Measurements from ENCODE around the gene CALML3. TPM values are rescaled to one million over a fixed set of nuclear protein-coding genes. Genes with fewer than 3 reads are reported as not detected.
"Not testable (repeated sequence)": the region's sequence is repeated elsewhere in the genome, so short reads cannot be mapped to it uniquely, and the experiment has no call there.

CALML3 gene
- total RNA-seq = not detected in 2 replicates

DNA sequence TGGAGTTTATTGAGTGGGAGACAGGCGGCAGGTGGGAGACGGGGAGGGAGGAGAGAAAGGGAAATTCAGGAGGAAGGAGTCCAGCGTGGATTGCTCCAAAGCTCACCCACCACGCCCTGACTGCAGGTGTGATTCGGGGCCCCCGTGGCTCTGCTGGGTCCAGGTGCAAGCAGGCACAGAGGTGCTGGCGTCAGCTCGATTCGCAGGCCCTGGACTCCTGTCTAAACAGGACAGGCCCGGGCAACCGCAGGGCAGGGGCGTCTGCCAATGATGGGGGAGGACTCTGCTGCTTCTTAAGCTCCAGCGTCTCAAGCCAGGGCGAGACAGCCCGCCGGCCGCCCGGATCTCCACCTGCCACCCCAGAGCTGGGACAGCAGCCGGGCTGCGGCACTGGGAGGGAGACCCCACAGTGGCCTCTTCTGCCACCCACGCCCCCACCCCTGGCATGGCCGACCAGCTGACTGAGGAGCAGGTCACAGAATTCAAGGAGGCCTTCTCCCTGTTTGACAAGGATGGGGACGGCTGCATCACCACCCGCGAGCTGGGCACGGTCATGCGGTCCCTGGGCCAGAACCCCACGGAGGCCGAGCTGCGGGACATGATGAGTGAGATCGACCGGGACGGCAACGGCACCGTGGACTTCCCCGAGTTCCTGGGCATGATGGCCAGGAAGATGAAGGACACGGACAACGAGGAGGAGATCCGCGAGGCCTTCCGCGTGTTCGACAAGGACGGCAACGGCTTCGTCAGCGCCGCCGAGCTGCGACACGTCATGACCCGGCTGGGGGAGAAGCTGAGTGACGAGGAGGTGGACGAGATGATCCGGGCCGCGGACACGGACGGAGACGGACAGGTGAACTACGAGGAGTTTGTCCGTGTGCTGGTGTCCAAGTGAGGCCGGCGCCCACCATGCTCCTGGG is at the start of gene CALML3:
Gene CALML3, plus strand, starts transcription at position 321 of the 920 bp plus-strand sequence. Its CDS starts 125 bp downstream, at position 446.
- intact Hi-C loops (cut with micrococcal nuclease) = no loop called here
- H3K27ac Mint-ChIP-seq = no peak within 1 kb of the TSS
- POLR2A ChIA-PET = interaction anchor here (0.6 kb wide), 1 partner anchor 8 kb away, joined by 3 read pairs; no protein-coding TSS in a partner anchor

DNA sequence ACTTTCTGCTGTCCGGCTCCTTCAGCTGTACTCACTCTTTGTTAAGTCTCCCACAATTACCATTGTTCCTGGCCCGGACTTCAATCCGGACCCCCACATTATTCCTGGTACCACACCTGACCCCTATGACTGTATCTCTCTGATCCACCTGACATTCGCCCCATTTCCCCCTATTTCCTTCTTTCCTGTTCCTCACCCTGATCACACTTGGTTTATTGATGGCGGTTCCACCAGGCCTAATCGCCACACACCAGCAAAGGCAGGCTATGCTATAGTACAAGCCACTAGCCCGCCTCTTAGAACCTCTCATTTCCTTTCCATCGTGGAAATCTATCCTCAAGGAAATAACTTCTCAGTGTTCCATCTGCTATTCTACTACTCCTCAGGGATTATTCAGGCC is 49.7 kb upstream of the CALML3 start:
- ATAC-seq (ENCODE audit: low read depth); H3K27ac Mint-ChIP-seq; H3K4me3 Mint-ChIP-seq; H3K9me3 Mint-ChIP-seq; H3K36me3 Mint-ChIP-seq (ENCODE audit: low read depth); POLR2A ChIA-PET; intact Hi-C loops (cut with micrococcal nuclease); DNase-seq; H3K4me1 Mint-ChIP-seq; H3K27me3 Mint-ChIP-seq; CTCF ChIA-PET: not testable (repeated sequence)

More for the DNA sequence above, at the start of gene CALML3:
- H3K36me3 Mint-ChIP-seq (ENCODE audit: low read depth) = no peaks in the 10 kb centered on the region
- peak; percentile 8 for DNase-seq
- CTCF ChIA-PET = no interaction called here
- ATAC-seq (ENCODE audit: low read depth) = no peak
- TF ChIP-seq, protein P1, sequence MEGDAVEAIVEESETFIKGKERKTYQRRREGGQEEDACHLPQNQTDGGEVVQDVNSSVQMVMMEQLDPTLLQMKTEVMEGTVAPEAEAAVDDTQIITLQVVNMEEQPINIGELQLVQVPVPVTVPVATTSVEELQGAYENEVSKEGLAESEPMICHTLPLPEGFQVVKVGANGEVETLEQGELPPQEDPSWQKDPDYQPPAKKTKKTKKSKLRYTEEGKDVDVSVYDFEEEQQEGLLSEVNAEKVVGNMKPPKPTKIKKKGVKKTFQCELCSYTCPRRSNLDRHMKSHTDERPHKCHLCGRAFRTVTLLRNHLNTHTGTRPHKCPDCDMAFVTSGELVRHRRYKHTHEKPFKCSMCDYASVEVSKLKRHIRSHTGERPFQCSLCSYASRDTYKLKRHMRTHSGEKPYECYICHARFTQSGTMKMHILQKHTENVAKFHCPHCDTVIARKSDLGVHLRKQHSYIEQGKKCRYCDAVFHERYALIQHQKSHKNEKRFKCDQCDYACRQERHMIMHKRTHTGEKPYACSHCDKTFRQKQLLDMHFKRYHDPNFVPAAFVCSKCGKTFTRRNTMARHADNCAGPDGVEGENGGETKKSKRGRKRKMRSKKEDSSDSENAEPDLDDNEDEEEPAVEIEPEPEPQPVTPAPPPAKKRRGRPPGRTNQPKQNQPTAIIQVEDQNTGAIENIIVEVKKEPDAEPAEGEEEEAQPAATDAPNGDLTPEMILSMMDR (IDR thresholded peaks at IDR 0.05) = no peak
- H3K9me3 Mint-ChIP-seq = no peaks in the 10 kb centered on the region
- no peaks in the 10 kb centered on the region for H3K4me1 Mint-ChIP-seq
- H3K27me3 Mint-ChIP-seq = peaks cover 10% of the 10 kb centered on the region
- H3K4me3 Mint-ChIP-seq = no peak within 1 kb of the TSS

DNA sequence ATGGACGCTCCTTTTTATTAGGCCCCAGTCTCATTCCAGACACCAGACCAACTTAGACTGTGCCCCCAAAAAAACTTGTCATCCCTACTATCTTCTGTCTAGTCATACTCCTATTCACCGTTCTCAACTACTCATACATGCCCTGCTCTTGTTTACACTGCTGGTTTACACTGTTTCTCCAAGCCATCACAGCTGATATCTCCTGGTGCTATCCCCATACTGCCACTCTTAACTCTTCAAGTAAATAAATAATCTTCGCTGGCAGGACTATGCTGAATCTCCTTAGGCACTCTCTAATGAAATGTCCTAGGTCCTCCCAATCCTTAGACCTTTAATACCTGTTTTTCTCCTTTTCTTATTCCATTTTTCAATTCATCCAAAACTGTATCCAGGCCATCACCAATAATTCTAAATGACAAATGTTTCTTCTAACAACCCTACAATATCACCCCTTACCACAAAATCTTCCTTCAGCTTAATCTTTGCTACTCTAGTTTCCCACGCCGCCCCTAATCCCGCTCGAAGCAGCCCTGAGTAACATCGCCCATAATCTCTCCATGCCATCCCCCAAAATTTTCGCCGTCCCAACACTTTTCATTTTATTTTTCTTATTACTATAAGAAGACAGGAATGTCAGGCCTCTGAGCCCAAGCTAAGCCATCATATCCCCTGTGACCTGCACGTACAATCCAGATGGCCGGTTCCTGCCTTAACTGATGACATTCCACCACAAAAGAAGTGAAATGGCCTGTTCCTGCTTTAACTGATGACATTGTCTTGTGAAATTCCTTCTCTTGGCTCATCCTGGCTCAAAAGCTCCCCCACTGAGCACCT is 48.6 kb upstream of the CALML3 start:
- H3K4me3 Mint-ChIP-seq; intact Hi-C loops (cut with micrococcal nuclease); H3K27ac Mint-ChIP-seq; H3K9me3 Mint-ChIP-seq; CTCF ChIA-PET; DNase-seq; POLR2A ChIA-PET; H3K36me3 Mint-ChIP-seq (ENCODE audit: low read depth); H3K27me3 Mint-ChIP-seq; ATAC-seq (ENCODE audit: low read depth); H3K4me1 Mint-ChIP-seq: not testable (repeated sequence)

DNA sequence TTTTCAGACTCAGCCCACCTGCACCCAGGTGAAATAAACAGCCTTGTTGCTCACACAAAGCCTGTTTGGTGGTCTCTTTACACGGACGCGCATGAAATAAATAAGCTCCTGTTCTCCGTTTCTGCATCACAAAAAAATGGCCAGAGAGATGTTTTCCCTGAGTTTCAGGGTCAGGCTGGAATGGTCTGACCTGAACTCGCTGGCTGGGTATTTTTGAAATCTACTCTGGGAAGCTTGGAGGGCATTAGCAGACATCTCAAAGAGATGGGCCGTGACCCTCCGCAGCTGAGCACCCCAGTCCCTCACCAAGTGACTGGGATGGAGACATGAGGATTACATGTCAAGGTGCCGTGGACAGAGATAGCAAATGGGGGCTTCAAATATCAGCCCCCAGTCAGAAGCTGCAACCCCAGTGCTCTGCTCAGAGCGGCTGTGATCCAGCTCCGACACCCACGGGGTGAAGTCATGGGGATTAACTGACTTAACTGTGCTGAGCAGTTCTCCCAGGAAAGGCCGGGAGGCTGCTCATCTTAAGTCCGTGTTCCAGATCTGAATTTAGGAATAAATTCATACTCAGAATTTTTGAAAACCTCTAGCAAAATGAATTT is 47.7 kb upstream of the CALML3 start:
- CTCF ChIA-PET = no interaction called here

DNA sequence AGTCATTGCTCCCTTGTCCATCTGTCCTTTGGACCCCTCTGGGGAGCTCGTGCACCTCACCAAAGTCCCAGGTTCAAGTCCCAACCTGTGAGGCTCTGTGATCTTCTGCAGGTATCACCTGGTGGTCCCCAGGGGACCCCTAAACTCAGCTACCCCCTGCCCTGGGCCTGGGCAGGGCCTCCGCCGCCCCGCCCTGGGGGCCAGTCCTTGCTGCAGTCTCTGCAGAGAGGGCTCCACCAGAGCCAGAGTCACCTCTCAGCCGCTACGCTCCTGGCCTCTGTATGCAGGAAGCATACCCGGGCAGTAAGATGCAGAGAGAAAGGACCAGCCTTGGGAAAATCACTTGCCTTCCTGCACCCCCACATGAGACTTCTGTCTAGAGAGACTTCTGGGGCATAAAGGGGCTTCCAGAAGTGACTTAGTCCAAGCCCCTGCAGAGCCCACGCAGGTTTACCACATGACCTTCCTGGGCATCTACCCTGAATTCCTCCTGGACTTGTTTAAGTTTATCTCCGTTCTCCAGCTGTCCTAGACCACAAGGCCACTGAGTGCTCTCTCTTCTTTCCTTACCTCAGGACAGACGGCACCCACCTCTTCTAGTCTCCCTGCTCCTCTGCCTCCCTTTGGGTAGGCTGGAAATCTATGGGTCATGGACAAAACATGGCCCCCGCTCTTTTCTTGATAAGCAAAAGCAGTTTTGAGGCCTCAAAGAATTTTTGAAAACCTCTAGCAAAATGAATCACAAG is 46.6 kb upstream of the CALML3 start:
- TF ChIP-seq, protein P1 (IDR thresholded peaks at IDR 0.05) = no peak
- POLR2A ChIA-PET = no interaction called here
- CTCF ChIA-PET = no interaction called here
- H3K27ac Mint-ChIP-seq = no peak overlapping the region
- H3K36me3 Mint-ChIP-seq (ENCODE audit: low read depth) = no peaks in the 10 kb centered on the region
- intact Hi-C loops (cut with micrococcal nuclease) = no loop called here
- H3K4me1 Mint-ChIP-seq = peaks cover 5% of the 10 kb centered on the region
- H3K27me3 Mint-ChIP-seq = peaks cover 4% of the 10 kb centered on the region
- H3K4me3 Mint-ChIP-seq = no peak overlapping the region
- ATAC-seq (ENCODE audit: low read depth) (no peak), DNase-seq (no peak)
- H3K9me3 Mint-ChIP-seq = no peaks in the 10 kb centered on the region

More for the DNA sequence above, 47.7 kb upstream of the CALML3 start:
- DNase-seq = no peak
- no peak overlapping the region for H3K27ac Mint-ChIP-seq
- H3K36me3 Mint-ChIP-seq (ENCODE audit: low read depth) = no peaks in the 10 kb centered on the region
- intact Hi-C loops (cut with micrococcal nuclease) = no loop called here
- ATAC-seq (ENCODE audit: low read depth) = no peak
- POLR2A ChIA-PET = no interaction called here
- H3K9me3 Mint-ChIP-seq = no peaks in the 10 kb centered on the region
- H3K27me3 Mint-ChIP-seq = peaks cover 7% of the 10 kb centered on the region
- TF ChIP-seq, protein P1 (IDR thresholded peaks at IDR 0.05) = no peak
- peaks cover 5% of the 10 kb centered on the region for H3K4me1 Mint-ChIP-seq
- no peak overlapping the region for H3K4me3 Mint-ChIP-seq

Data from activated B cell treated with CpG ODN at 0.5 μM for 24 hours (primary cell).